Skeletal muscle tissue (tissue), 4 donors: ENCODE results near the gene SMIM5. TPM values are rescaled to one million over a fixed set of nuclear protein-coding genes. Genes with fewer than 3 reads are reported as not detected.

Source experiments
- H3K27ac ChIP-seq: one replicate; pipeline ENCODE4 v1.7.0; 2013; ENCODE audit warnings: mild to moderate bottlenecking, low read depth, low read length, inconsistent platforms
- H3K27me3 ChIP-seq, 3 donors: one replicate each; pipeline ENCODE4 v1.7.0; 2013; ENCODE audit warnings: low read length in 3 of 3; ENCODE audit not compliant: control insufficient read depth in 3 of 3, insufficient read depth in 3 of 3
- H3K36me3 ChIP-seq, 3 donors: one replicate each; pipeline ENCODE4 v1.7.0; 2013; ENCODE audit warnings: low read length in 3 of 3; ENCODE audit not compliant: control insufficient read depth in 3 of 3, insufficient read depth in 3 of 3
- H3K4me1 ChIP-seq, 3 donors: one replicate each; pipeline ENCODE4 v1.7.0; 2013; ENCODE audit warnings: low read length in 3 of 3, mild to moderate bottlenecking in 3 of 3; ENCODE audit not compliant: control insufficient read depth in 3 of 3, insufficient read depth in 3 of 3
- H3K4me3 ChIP-seq, 3 donors: one replicate each; pipeline ENCODE4 v1.7.0; 2013; ENCODE audit warnings: low read length in 3 of 3
- H3K9ac ChIP-seq, 3 donors: one replicate each; pipeline ENCODE4 v1.7.0; 2013; ENCODE audit warnings: low read length in 3 of 3, mild to moderate bottlenecking in 3 of 3, moderate library complexity in 2 of 3, low read depth in 1 of 3
- H3K9me3 ChIP-seq, 3 donors: one replicate each; pipeline ENCODE4 v1.7.0; 2013; ENCODE audit warnings: low read length in 3 of 3; ENCODE audit not compliant: control insufficient read depth in 3 of 3
- total RNA-seq: library from RNA; depleted of rRNA; stranded (reverse); fragments of >200 nt; gene quantifications from one replicate; pipeline ENCODE4 v1.2.3, GENCODE V29; 2014
- donor health status: Osteomylitis.

The SMIM5 gene
- total RNA-seq, 1 donor from 2014 or later: 3.7 TPM

- peaks cover 33 to 45% (median 38%) of the 10 kb centered on the region in 3 donors for H3K4me1 ChIP-seq
- H3K9ac ChIP-seq: no peak overlapping the region
- no peak overlapping the region for H3K4me3 ChIP-seq
- H3K27ac ChIP-seq: no peak overlapping the region
- H3K27me3 ChIP-seq: no peaks in the 10 kb centered on the region
- H3K9me3 ChIP-seq: no peaks in the 10 kb centered on the region
- H3K36me3 ChIP-seq: peaks cover 0 to 8% (median 3%) of the 10 kb centered on the region in 3 donors
These were observed 5.7 kb downstream of the SMIM5 start for GRCh38 chr17:75638893-75639292.

- Histone ChIP-seq H3K27me3 (no peaks in the 10 kb centered on the region), H3K27ac (no peak overlapping the region), H3K9ac (no peak overlapping the region), H3K4me1 (peaks cover 29 to 41% (median 33%) of the 10 kb centered on the region in 3 donors), H3K4me3 (no peak overlapping the region), H3K9me3 (no peaks in the 10 kb centered on the region), H3K36me3 (peaks cover 0 to 8% (median 3%) of the 10 kb centered on the region in 3 donors)
These were observed 6.1 kb downstream of the SMIM5 start for GRCh38 chr17:75639327-75639726.

GRCh38 chr17:75639771-75640555 lies 6.7 kb downstream of the SMIM5 start:
- peaks cover 0 to 8% (median 3%) of the 10 kb centered on the region in 3 donors for H3K36me3 ChIP-seq
- H3K27me3 ChIP-seq: no peaks in the 10 kb centered on the region
- no peak overlapping the region for H3K4me3 ChIP-seq
- H3K9ac ChIP-seq: no peak overlapping the region
- H3K4me1 ChIP-seq: peaks cover 26 to 35% (median 28%) of the 10 kb centered on the region in 3 donors
- no peak overlapping the region for H3K27ac ChIP-seq
- H3K9me3 ChIP-seq: no peaks in the 10 kb centered on the region

DNA sequence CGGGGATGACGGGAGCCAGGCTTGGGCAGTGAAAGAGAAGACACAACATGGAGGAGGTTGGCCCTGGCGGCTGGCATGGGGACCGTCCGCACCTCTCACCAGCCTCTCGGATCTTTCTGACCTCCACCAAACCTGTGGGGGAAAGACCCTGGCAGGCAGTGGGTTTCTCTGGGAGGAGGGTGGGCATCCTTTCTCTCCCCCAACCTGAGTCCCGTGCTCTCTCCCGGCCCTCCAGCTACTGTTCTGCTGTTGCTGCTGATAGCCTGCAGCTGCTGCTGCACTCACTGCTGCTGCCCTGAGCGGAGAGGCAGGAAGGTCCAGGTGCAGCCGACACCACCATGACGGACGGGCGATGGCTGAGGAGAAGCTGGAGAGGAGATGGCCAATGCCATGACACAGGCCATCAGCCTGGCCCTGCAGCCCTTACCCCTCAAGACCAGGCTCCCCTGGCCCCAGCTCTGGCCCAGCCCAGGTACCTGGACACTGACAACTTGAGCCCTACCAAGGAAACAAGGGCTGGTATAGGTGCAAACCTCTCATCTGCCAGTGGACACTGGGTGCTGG lies 7.4 kb downstream of the SMIM5 start:
- Histone ChIP-seq H3K36me3 (peaks cover 1 to 8% (median 3%) of the 10 kb centered on the region in 3 donors), H3K27ac (no peak overlapping the region), H3K9ac (no peak overlapping the region), H3K4me3 (no peak overlapping the region), H3K9me3 (no peaks in the 10 kb centered on the region), H3K4me1 (peaks cover 19 to 28% (median 21%) of the 10 kb centered on the region in 3 donors), H3K27me3 (no peaks in the 10 kb centered on the region)

- peaks cover 3 to 8% (median 3%) of the 10 kb centered on the region in 3 donors for H3K36me3 ChIP-seq
These were observed 8.1 kb downstream of the SMIM5 start for GRCh38 chr17:75641343-75641742.

DNA sequence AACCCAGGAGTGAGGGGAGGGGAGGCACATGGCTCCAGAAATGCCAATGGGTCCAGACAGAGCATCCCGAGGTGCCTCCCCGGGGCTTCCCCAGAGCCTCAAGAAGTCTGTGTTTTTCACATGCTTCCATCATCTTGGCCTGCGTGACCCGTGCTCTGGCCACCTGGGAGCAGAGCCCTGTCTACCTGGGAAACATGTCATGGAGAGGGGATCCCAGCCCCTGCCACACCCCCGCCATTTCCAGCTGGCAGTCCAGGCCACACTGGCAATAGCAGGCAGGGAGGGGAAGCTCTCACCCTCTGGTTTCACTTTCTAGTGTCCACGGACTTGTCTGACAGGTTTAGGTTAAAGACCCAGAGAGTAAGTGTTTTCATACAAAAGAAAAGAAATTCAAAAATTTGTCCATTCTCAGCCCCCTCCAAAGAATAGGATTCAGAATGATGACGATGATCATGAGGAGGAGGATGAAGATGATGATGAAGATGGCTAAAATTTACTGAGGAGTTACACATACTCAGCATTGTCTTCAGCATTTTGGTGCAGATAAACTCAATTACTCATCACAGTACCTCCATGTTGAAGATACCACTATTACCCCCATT lies 9.0 kb downstream of the SMIM5 start:
- Histone ChIP-seq H3K27ac (no peak overlapping the region), H3K36me3 (peaks cover 3 to 8% (median 8%) of the 10 kb centered on the region in 3 donors), H3K4me1 (peaks cover 5 to 12% (median 9%) of the 10 kb centered on the region in 3 donors), H3K27me3 (no peaks in the 10 kb centered on the region), H3K9me3 (no peaks in the 10 kb centered on the region), H3K9ac (no peak overlapping the region), H3K4me3 (no peak overlapping the region)

More at GRCh38 chr17:75641343-75641742, 8.1 kb downstream of the SMIM5 start:
- Histone ChIP-seq H3K4me1 (peaks cover 12 to 21% (median 16%) of the 10 kb centered on the region in 3 donors), H3K4me3 (no peak overlapping the region), H3K9ac (no peak overlapping the region), H3K9me3 (no peaks in the 10 kb centered on the region), H3K27me3 (no peaks in the 10 kb centered on the region), H3K27ac (no peak overlapping the region)

- Histone ChIP-seq H3K4me3 (no peak overlapping the region), H3K27ac (no peak overlapping the region), H3K9me3 (no peaks in the 10 kb centered on the region), H3K9ac (no peak overlapping the region), H3K27me3 (no peaks in the 10 kb centered on the region), H3K36me3 (peaks cover 5 to 10% (median 9%) of the 10 kb centered on the region in 3 donors), H3K4me1 (peaks cover 5 to 9% (median 9%) of the 10 kb centered on the region in 3 donors)
These were observed 9.8 kb downstream of the SMIM5 start for GRCh38 chr17:75642784-75643642.

- no peak overlapping the region for H3K4me3 ChIP-seq
- no peaks in the 10 kb centered on the region for H3K27me3 ChIP-seq
- peaks cover 7 to 12% (median 10%) of the 10 kb centered on the region in 3 donors for H3K36me3 ChIP-seq
- H3K27ac ChIP-seq: no peak overlapping the region
- peaks cover 5 to 9% (median 9%) of the 10 kb centered on the region in 3 donors for H3K4me1 ChIP-seq
- H3K9me3 ChIP-seq: no peaks in the 10 kb centered on the region
- no peak overlapping the region for H3K9ac ChIP-seq
These were observed 10.4 kb downstream of the SMIM5 start for GRCh38 chr17:75643643-75644017.

DNA sequence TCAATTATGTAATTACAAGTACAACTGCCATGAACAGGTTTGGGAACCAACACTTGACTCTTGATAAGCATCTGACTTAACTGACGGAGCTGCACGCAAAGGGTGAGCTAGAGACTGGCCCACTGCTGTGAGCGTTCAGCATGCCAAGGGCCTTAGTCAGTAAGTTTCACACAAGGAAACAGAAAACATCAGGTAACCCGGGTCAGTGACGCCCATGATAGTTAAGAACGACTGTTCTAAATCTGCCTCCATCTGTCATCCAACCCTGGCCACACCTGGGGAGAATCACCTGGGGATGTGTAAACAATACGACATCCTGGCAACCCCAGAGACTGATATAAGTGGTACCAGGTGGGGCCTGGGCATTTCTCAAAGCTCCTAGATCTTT lies 12.3 kb downstream of the SMIM5 start:
- Histone ChIP-seq H3K9me3 (no peaks in the 10 kb centered on the region), H3K9ac (no peak overlapping the region), H3K27me3 (no peaks in the 10 kb centered on the region), H3K4me3 (no peak overlapping the region), H3K4me1 (peaks cover 5 to 9% (median 9%) of the 10 kb centered on the region in 3 donors), H3K27ac (no peak overlapping the region), H3K36me3 (peaks cover 21 to 22% (median 22%) of the 10 kb centered on the region in 3 donors)
